WTC11 (cell line): Measurements from ENCODE around the gene LENG9. TPM values are rescaled to one million over a fixed set of nuclear protein-coding genes. Genes with fewer than 3 reads are reported as not detected.

Experiments used
- ATAC-seq: fragments of 200-7000 bp; cut with Tn5 transposase; 2 replicates; pipeline ENCODE4 v1.10.0; 2021; ENCODE audit warnings: mild to moderate bottlenecking, moderate library complexity
- CTCF ChIA-PET: fragments of 300-600 bp; sonication (Branson Sonifier 250); formaldehyde crosslinking; loops from one replicate; lab custom pipeline; 2021; ENCODE audit warnings: antibody characterized with exemption; lab: Charles Lee
- POLR2A ChIA-PET: fragments of 350-600 bp; sonication (Branson Sonifier 250); formaldehyde crosslinking; loops from one replicate; lab custom pipeline; 2021; ENCODE audit warnings: antibody characterized with exemption; lab: Charles Lee
- DNase-seq: peaks from one replicate; pipeline ENCODE4 v3.0.0; 2021; ENCODE audit warnings: low spot score
- H3K27ac Mint-ChIP-seq: 2 replicates; pipeline ENCODE4 v1.8.0; 2021; ENCODE audit warnings: mixed read lengths
- H3K27me3 Mint-ChIP-seq: 2 replicates; pipeline ENCODE4 v1.8.0; 2021; ENCODE audit warnings: low read depth, mild to moderate bottlenecking, moderate library complexity, mixed read lengths
- H3K36me3 Mint-ChIP-seq: 2 replicates; pipeline ENCODE4 v1.8.0; 2021; ENCODE audit warnings: mixed read lengths
- H3K4me1 Mint-ChIP-seq: 2 replicates; pipeline ENCODE4 v1.8.0; 2022; ENCODE audit warnings: mixed read lengths
- H3K4me3 Mint-ChIP-seq: 2 replicates; pipeline ENCODE4 v1.8.0; 2021; ENCODE audit warnings: mild to moderate bottlenecking, moderate library complexity, mixed read lengths
- H3K9me3 Mint-ChIP-seq: 2 replicates; pipeline ENCODE4 v1.8.0; 2021; ENCODE audit warnings: mixed read lengths
- CREB1 ChIP-seq: sonication (generic); formaldehyde crosslinking; IDR thresholded peaks from 2 replicates; pipeline ENCODE4 v1.8.0; 2023; ENCODE audit warnings: mild to moderate bottlenecking, missing genetic modification reagents
- FOXP1 ChIP-seq: sonication (generic); formaldehyde crosslinking; IDR thresholded peaks from 2 replicates; pipeline ENCODE4 v1.8.0; 2022; ENCODE audit warnings: missing genetic modification reagents, mild to moderate bottlenecking, moderate library complexity, borderline replicate concordance
- IRF2 ChIP-seq: sonication (generic); formaldehyde crosslinking; IDR thresholded peaks from 2 replicates; pipeline ENCODE4 v1.8.0; 2022; ENCODE audit warnings: low read depth, missing genetic modification reagents, borderline replicate concordance
- NFATC4 ChIP-seq: fragments of 250-450 bp; sonication (Bioruptor Pico); IDR thresholded peaks from 2 replicates; pipeline ENCODE4 v1.9.0; 2021; ENCODE audit warnings: mild to moderate bottlenecking
- NFE2L1 ChIP-seq: sonication (generic); formaldehyde crosslinking; IDR thresholded peaks from 2 replicates; pipeline ENCODE4 v1.8.1; 2023; ENCODE audit warnings: missing genetic modification reagents
- NR2C2 ChIP-seq: sonication (generic); formaldehyde crosslinking; IDR thresholded peaks from 2 replicates; pipeline ENCODE4 v1.8.0; 2022; ENCODE audit warnings: mild to moderate bottlenecking, missing genetic modification reagents
- SMAD3 ChIP-seq: sonication (generic); formaldehyde crosslinking; IDR thresholded peaks from 2 replicates; pipeline ENCODE4 v1.8.0; 2022; ENCODE audit warnings: missing genetic modification reagents, mild to moderate bottlenecking, borderline replicate concordance
- total RNA-seq: library from RNA; stranded (reverse); gene quantifications from 3 replicates; pipeline ENCODE4 v1.2.3, GENCODE V29; 2021
- TF ChIP-seq, protein P1 (sequence below): sonication (generic); formaldehyde crosslinking; IDR thresholded peaks from 2 replicates; pipeline ENCODE4 v1.8.0; 2022; ENCODE audit warnings: mild to moderate bottlenecking, missing genetic modification reagents
- TF ChIP-seq, protein P2 (sequence below): fragments of 250-450 bp; sonication (Bioruptor Pico); IDR thresholded peaks from 2 replicates; pipeline ENCODE4 v1.9.0; 2021; ENCODE audit warnings: mild to moderate bottlenecking
- TF ChIP-seq, protein P3 (sequence below): fragments of 250-450 bp; sonication (Bioruptor Pico); IDR thresholded peaks from 2 replicates; pipeline ENCODE4 v1.9.0; 2021; ENCODE audit warnings: mild to moderate bottlenecking, borderline replicate concordance

The LENG9 gene
- total RNA-seq, 1 experiment from 2014 or later: 6.1 TPM

DNA sequence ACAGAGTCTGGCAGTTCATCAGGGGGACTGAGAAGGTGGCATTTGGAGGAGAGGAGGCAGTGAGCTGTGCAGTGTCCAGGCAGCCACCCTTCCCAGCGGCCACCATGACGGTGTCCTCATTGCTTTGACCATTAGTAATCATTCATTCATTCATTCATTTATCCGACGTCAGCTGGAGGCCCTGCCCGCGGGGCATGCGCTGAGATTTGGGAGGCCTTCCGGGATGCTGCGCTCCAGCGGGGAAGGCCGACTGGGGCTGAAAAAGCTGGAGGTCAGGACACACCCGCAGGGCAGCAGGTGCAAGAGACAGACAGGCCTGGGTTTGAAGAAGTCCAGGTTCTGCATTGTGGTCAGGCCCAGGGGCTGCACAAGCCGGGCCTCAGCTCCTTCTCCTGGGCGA lies 39.4 kb downstream of the LENG9 start:
- TF ChIP-seq NFATC4: no peak
- no peak for TF ChIP-seq NR2C2
- TF ChIP-seq, protein P1, sequence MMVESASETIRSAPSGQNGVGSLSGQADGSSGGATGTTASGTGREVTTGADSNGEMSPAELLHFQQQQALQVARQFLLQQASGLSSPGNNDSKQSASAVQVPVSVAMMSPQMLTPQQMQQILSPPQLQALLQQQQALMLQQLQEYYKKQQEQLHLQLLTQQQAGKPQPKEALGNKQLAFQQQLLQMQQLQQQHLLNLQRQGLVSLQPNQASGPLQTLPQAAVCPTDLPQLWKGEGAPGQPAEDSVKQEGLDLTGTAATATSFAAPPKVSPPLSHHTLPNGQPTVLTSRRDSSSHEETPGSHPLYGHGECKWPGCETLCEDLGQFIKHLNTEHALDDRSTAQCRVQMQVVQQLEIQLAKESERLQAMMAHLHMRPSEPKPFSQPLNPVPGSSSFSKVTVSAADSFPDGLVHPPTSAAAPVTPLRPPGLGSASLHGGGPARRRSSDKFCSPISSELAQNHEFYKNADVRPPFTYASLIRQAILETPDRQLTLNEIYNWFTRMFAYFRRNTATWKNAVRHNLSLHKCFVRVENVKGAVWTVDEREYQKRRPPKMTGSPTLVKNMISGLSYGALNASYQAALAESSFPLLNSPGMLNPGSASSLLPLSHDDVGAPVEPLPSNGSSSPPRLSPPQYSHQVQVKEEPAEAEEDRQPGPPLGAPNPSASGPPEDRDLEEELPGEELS (CRISPR knock-in tag): no peak
- TF ChIP-seq, protein P2, sequence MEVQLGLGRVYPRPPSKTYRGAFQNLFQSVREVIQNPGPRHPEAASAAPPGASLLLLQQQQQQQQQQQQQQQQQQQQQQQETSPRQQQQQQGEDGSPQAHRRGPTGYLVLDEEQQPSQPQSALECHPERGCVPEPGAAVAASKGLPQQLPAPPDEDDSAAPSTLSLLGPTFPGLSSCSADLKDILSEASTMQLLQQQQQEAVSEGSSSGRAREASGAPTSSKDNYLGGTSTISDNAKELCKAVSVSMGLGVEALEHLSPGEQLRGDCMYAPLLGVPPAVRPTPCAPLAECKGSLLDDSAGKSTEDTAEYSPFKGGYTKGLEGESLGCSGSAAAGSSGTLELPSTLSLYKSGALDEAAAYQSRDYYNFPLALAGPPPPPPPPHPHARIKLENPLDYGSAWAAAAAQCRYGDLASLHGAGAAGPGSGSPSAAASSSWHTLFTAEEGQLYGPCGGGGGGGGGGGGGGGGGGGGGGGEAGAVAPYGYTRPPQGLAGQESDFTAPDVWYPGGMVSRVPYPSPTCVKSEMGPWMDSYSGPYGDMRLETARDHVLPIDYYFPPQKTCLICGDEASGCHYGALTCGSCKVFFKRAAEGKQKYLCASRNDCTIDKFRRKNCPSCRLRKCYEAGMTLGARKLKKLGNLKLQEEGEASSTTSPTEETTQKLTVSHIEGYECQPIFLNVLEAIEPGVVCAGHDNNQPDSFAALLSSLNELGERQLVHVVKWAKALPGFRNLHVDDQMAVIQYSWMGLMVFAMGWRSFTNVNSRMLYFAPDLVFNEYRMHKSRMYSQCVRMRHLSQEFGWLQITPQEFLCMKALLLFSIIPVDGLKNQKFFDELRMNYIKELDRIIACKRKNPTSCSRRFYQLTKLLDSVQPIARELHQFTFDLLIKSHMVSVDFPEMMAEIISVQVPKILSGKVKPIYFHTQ (CRISPR knock-in tag): no peak
- no peak for TF ChIP-seq FOXP1
- TF ChIP-seq NFE2L1: no peak
- H3K36me3 Mint-ChIP-seq: peaks cover 12% of the 10 kb centered on the region
- no peak overlapping the region for H3K27ac Mint-ChIP-seq
- POLR2A ChIA-PET: interaction anchor here (1.3 kb wide), 1 partner anchor 8 kb away, joined by 4 read pairs; no protein-coding TSS in a partner anchor
- peaks cover 29% of the 10 kb centered on the region for H3K4me1 Mint-ChIP-seq
- no peak overlapping the region for H3K4me3 Mint-ChIP-seq
- CTCF ChIA-PET: interaction anchor here (1.8 to 1.9 kb wide), 2 partner anchors 15 to 158 kb away, joined by 5 to 6 read pairs; no protein-coding TSS in a partner anchor
- no peaks in the 10 kb centered on the region for H3K9me3 Mint-ChIP-seq
- DNase-seq: no peak
- ATAC-seq: no peak
- peaks cover 27% of the 10 kb centered on the region for H3K27me3 Mint-ChIP-seq

DNA sequence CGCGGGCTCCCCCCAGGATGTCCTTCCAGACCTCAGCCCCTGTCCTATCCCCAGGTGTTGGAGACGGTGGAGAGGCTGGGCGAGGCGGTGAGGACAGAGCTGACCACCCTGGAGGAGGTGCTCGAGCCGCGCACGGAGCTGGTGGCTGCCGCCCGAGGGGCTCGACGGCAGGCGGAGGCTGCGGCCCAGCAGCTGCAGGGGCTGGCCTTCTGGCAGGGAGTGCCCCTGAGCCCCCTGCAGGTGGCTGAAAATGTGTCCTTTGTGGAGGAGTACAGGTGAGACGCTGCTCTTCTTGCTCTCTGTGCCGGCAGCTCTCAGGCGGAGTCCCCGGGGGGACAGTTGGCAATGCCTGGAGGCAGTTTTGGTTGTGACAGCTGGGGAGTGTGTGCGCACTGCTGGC lies 41.4 kb downstream of the LENG9 start:
- peak; percentile 71 for DNase-seq
- Mint-ChIP-seq H3K27ac (no peak overlapping the region), H3K4me1 (peaks cover 40% of the 10 kb centered on the region), H3K4me3 (no peak overlapping the region), H3K27me3 (peaks cover 27% of the 10 kb centered on the region), H3K9me3 (no peaks in the 10 kb centered on the region), H3K36me3 (peaks cover 16% of the 10 kb centered on the region)
- ChIA-PET CTCF (interaction anchor here (0.5 to 5.2 kb wide), 12 partner anchors 8 to 1210 kb away, joined by 3 to 66 read pairs (median 6); partner anchors contain the start of genes CDC42EP5 and LENG8), POLR2A (interaction anchor here (1.0 to 3.5 kb wide), 3 partner anchors 8 to 1082 kb away, joined by 3 to 21 read pairs (median 3); no protein-coding TSS in a partner anchor)
- TF ChIP-seq, protein P2 (CRISPR knock-in tag): no peak
- TF ChIP-seq CREB1 (no peak), IRF2 (CRISPR knock-in tag) (no peak), SMAD3 (CRISPR knock-in tag) (no peak)
- TF ChIP-seq, protein P3, sequence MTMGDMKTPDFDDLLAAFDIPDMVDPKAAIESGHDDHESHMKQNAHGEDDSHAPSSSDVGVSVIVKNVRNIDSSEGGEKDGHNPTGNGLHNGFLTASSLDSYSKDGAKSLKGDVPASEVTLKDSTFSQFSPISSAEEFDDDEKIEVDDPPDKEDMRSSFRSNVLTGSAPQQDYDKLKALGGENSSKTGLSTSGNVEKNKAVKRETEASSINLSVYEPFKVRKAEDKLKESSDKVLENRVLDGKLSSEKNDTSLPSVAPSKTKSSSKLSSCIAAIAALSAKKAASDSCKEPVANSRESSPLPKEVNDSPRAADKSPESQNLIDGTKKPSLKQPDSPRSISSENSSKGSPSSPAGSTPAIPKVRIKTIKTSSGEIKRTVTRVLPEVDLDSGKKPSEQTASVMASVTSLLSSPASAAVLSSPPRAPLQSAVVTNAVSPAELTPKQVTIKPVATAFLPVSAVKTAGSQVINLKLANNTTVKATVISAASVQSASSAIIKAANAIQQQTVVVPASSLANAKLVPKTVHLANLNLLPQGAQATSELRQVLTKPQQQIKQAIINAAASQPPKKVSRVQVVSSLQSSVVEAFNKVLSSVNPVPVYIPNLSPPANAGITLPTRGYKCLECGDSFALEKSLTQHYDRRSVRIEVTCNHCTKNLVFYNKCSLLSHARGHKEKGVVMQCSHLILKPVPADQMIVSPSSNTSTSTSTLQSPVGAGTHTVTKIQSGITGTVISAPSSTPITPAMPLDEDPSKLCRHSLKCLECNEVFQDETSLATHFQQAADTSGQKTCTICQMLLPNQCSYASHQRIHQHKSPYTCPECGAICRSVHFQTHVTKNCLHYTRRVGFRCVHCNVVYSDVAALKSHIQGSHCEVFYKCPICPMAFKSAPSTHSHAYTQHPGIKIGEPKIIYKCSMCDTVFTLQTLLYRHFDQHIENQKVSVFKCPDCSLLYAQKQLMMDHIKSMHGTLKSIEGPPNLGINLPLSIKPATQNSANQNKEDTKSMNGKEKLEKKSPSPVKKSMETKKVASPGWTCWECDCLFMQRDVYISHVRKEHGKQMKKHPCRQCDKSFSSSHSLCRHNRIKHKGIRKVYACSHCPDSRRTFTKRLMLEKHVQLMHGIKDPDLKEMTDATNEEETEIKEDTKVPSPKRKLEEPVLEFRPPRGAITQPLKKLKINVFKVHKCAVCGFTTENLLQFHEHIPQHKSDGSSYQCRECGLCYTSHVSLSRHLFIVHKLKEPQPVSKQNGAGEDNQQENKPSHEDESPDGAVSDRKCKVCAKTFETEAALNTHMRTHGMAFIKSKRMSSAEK (CRISPR knock-in tag): no peak
- peak; percentile 20 for ATAC-seq
